Heart left ventricle (tissue), 13 donors: ENCODE measurements around the gene FTO.

Experiments used
- CTCF ChIP-seq, 12 donors: fragments of 200-600 bp; sonication (generic) in 4 of 12; IDR thresholded peaks; one replicate each; pipeline versions ENCODE4 v1.5.0 to v1.8.0; 2018 to 2022; ENCODE audit warnings: antibody characterized with exemption in 12 of 12, mild to moderate bottlenecking in 5 of 12
- POLR2A ChIP-seq, 2 donors: fragments of 450-650 bp; IDR thresholded peaks; one replicate each; pipeline ENCODE4 v1.6.1; 2017; ENCODE audit warnings: antibody characterized with exemption in 2 of 2, mild to moderate bottlenecking in 2 of 2, moderate library complexity in 2 of 2
- donor health status: ischemic (EF 13 %, LVEDD 7.1; RV severe dilation, severe dysfunction).
- donor health status: DM: no; HTN: yes; CAD: no.
- donor health status: DM: no; HTN: no; CAD: no.
- donor health status: ischemic (EF 25% LVEDD 6.9; RV normal size, moderate dysfunction).
- donor health status: ischemic (EF 25% LVEDD 5.7; RV mildly dilated, moderate dysfunction).
- donor health status: ischemic (EF 35%, LVEDD 5.7; RV mildly dilated, moderate dysfunction).
- donor health status: nonischemic (EF 11% LVEDD 7.7; RV severe dilation, severe dysfunction).
- donor health status: DM: yes; HTN: yes; CAD: no.
- donor health status: PGD.
- donor health status: ischemic (EF 29% LVEDD 5.4; RV normal size, mild dysfunction).
- donor health status: nonischemic (EF 23%, LVEDD 6.1; RV moderate dilation, normal function).

DNA sequence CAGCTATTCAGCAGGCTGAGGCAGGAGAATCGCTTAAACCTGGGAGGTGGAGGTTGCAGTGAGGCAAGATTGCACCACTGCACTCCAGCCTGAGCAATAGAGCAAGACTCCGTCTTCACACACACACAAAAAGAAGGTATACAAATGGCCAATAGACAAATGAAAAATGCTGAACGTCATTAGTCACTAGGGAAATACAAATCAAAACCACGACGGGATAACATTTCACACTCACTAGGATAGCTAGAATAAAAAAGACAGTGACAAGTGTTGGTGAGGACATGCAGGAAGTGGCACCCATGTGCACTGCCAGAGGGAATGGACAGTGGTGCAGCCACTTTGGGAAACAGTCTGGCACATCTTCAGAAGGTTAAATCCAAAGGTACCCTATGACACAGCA lies 172.9 kb downstream of the FTO start:
- TF ChIP-seq CTCF (IDR thresholded peaks at IDR 0.05), result no peak
- no peak for TF ChIP-seq POLR2A (IDR thresholded peaks at IDR 0.05)
